Measurements from ENCODE around the gene MAD2L1BP. TPM values are rescaled to one million over a fixed set of nuclear protein-coding genes. Genes with fewer than 3 reads are reported as not detected.

MAD2L1BP gene
- total and polyA plus RNA-seq, 2 of the 13 experiments (the other 11 are each of a cell fraction or from before 2014, with no cell fraction given): 54.2 to 55.5 TPM

GRCh38 chr6:43667245-43668150 lies 31.9 kb downstream of the MAD2L1BP start (continued):
- no peak for TF ChIP-seq E2F2 (CRISPR knock-in tag; IDR thresholded peaks at IDR 0.05; ENCODE audit: borderline replicate concordance)
- TF ChIP-seq SP1 (IDR thresholded peaks at IDR 0.05): no peak
- peak; percentile 51 for TF ChIP-seq SP1 (CRISPR knock-in tag; IDR thresholded peaks at IDR 0.05)
- TF ChIP-seq MEIS2 (CRISPR knock-in tag; IDR thresholded peaks at IDR 0.05): peak; percentile 77; the same call in 1 of the 2 replicates
- TF ChIP-seq CEBPG (CRISPR knock-in tag; IDR thresholded peaks at IDR 0.05): 0 out of 2 replicates have a peak, but pooled peaks have one; percentile 17
- TF ChIP-seq PITX1 (CRISPR knock-in tag; IDR thresholded peaks at IDR 0.05): peak; percentile 12; the same call in 1 of the 2 replicates
- TF ChIP-seq HDAC1 (CRISPR knock-in tag; IDR thresholded peaks at IDR 0.05): peak; percentile 80
- TF ChIP-seq JUNB (CRISPR knock-in tag; IDR thresholded peaks at IDR 0.05; ENCODE audit: borderline replicate concordance): no peak
- no peak for TF ChIP-seq ZNF296 (CRISPR knock-in tag; conservative IDR thresholded peaks at IDR 0.05)
- TF ChIP-seq HNRNPUL1 (IDR thresholded peaks at IDR 0.05; ENCODE audit: low read depth, low read length): no peak
- no peak for TF ChIP-seq ZNF274 (CRISPR knock-in tag; IDR thresholded peaks at IDR 0.05)
- TF ChIP-seq ZNF574 (CRISPR knock-in tag; IDR thresholded peaks at IDR 0.05): peak; percentile 77
- no peak; the same call in 1 of the 2 replicates for TF ChIP-seq ZNF747 (CRISPR knock-in tag; IDR thresholded peaks at IDR 0.05; ENCODE audit: borderline replicate concordance)
- TF ChIP-seq ZNF33A (CRISPR knock-in tag; IDR thresholded peaks at IDR 0.05; ENCODE audit: borderline replicate concordance): 0 out of 2 replicates have a peak, but pooled peaks have one; percentile 37
- peak; percentile 41; the same call in 1 of the 2 replicates for TF ChIP-seq ATF7-NPFF (CRISPR knock-in tag; IDR thresholded peaks at IDR 0.05; ENCODE audit: low read depth)
- no peak for TF ChIP-seq TBP (CRISPR knock-in tag; IDR thresholded peaks at IDR 0.05)
- TF ChIP-seq YEATS2 (CRISPR knock-in tag; IDR thresholded peaks at IDR 0.05; ENCODE audit: borderline replicate concordance): no peak
- TF ChIP-seq ZNF501 (CRISPR knock-in tag; IDR thresholded peaks at IDR 0.05): 0 out of 2 replicates have a peak, but pooled peaks have one; percentile 24
- TF ChIP-seq ZNF138 (CRISPR knock-in tag; IDR thresholded peaks at IDR 0.05; ENCODE audit: low read depth): peak; percentile 70; the same call in 1 of the 2 replicates
- peak; percentile 64; the same call in 1 of the 2 replicates for TF ChIP-seq KDM4B (CRISPR knock-in tag; IDR thresholded peaks at IDR 0.05)
- TF ChIP-seq KAT7 (CRISPR knock-in tag; IDR thresholded peaks at IDR 0.05; ENCODE audit: borderline replicate concordance): 0 out of 2 replicates have a peak, but pooled peaks have one; percentile 18
- peak; percentile 40 for TF ChIP-seq PHF8 (CRISPR knock-in tag; IDR thresholded peaks at IDR 0.05)
- TF ChIP-seq ZNF350 (CRISPR knock-in tag; IDR thresholded peaks at IDR 0.05; ENCODE audit: borderline replicate concordance, low read depth): peak; percentile 84; the same call in 1 of the 2 replicates
- no peak for TF ChIP-seq MTF1 (CRISPR knock-in tag; IDR thresholded peaks at IDR 0.05)
- TF ChIP-seq HMGA1 (CRISPR knock-in tag; conservative IDR thresholded peaks at IDR 0.05): no peak
- 0 out of 2 replicates have a peak, but pooled peaks have one; percentile 26 for TF ChIP-seq SIN3A (IDR thresholded peaks at IDR 0.05; ENCODE audit: borderline replicate concordance, low read depth, low read length)
- no peak for TF ChIP-seq ZNF615 (CRISPR knock-in tag; IDR thresholded peaks at IDR 0.05; ENCODE audit: borderline replicate concordance)
- peak; percentile 58 for TF ChIP-seq RBM22 (optimal IDR thresholded peaks at IDR 0.05; ENCODE audit: low read length)
